HL-60 (cell line): ENCODE data around the gene NR2C1.

Experiments used
- DNase-seq, 2 experiments: peaks; one replicate each; pipeline ENCODE4 v3.0.0-alpha.2; 2010 to 2020; ENCODE audit warnings: low read depth in 1 of 2, low spot score in 1 of 2
- H3K27ac ChIP-seq: fragments of 250-450 bp; sonication (Bioruptor Pico); replicated peaks from 2 replicates; pipeline ENCODE4 v1.5.1; 2020; ENCODE audit warnings: mild to moderate bottlenecking, moderate library complexity
- H3K27me3 ChIP-seq: fragments of 250-450 bp; sonication (Bioruptor Pico); 2 replicates; pipeline ENCODE4 v1.5.1; 2021; ENCODE audit warnings: mild to moderate bottlenecking, moderate library complexity; ENCODE audit not compliant: insufficient read depth, poor library complexity, severe bottlenecking
- H3K4me3 ChIP-seq: replicated peaks from 2 replicates; pipeline ENCODE4 v1.5.1; 2011; ENCODE audit warnings: mild to moderate bottlenecking, control low read depth, low read length; ENCODE audit not compliant: insufficient read depth
- CTCF ChIP-seq: IDR thresholded peaks from one replicate; pipeline ENCODE4 v1.5.1; 2011; ENCODE audit warnings: low read length, control low read depth, inconsistent platforms; ENCODE audit not compliant: insufficient read depth
- GABPA ChIP-seq: IDR thresholded peaks from 2 replicates; pipeline ENCODE4 v1.6.1; 2012; ENCODE audit warnings: low read depth
- POLR2AphosphoS5 ChIP-seq: IDR thresholded peaks from 2 replicates; pipeline ENCODE4 v1.6.1; 2012; ENCODE audit warnings: low read depth
- REST ChIP-seq: IDR thresholded peaks from 2 replicates; pipeline ENCODE4 v1.6.1; 2012; ENCODE audit warnings: low read depth; ENCODE audit not compliant: insufficient replicate concordance
- SPI1 ChIP-seq: IDR thresholded peaks from 2 replicates; pipeline ENCODE4 v1.6.1; 2012; ENCODE audit warnings: low read depth, mild to moderate bottlenecking, borderline replicate concordance

The NR2C1 gene

GRCh38 chr12:94972795-94973194, 100.6 kb downstream of the NR2C1 start:
- DNase-seq: no peak
- H3K4me3 ChIP-seq: no peak overlapping the region
- no peaks in the 10 kb centered on the region for H3K27me3 ChIP-seq
- H3K27ac ChIP-seq: no peak overlapping the region
- TF ChIP-seq REST: no peak

GRCh38 chr12:94971923-94972322, 101.5 kb downstream of the NR2C1 start:
- Histone ChIP-seq H3K27me3 (no peaks in the 10 kb centered on the region), H3K27ac (no peak overlapping the region), H3K4me3 (no peak overlapping the region)
- no peak for DNase-seq
- no peak for TF ChIP-seq GABPA
- TF ChIP-seq CTCF: no peak
- TF ChIP-seq REST: no peak
- no peak for TF ChIP-seq SPI1
- no peak for TF ChIP-seq POLR2AphosphoS5

GRCh38 chr12:94970560-94970959, 102.9 kb downstream of the NR2C1 start:
- TF ChIP-seq POLR2AphosphoS5 (no peak), SPI1 (no peak), REST (no peak), GABPA (no peak), CTCF (no peak)
- Histone ChIP-seq H3K4me3 (no peak overlapping the region), H3K27ac (no peak overlapping the region), H3K27me3 (no peaks in the 10 kb centered on the region)
- no peak for DNase-seq
